ENCODE results near the gene ACD.
"Not testable (repeated sequence)": the region's sequence is repeated elsewhere in the genome, so short reads cannot be mapped to it uniquely, and the experiment has no call there.

ACD gene

DNA sequence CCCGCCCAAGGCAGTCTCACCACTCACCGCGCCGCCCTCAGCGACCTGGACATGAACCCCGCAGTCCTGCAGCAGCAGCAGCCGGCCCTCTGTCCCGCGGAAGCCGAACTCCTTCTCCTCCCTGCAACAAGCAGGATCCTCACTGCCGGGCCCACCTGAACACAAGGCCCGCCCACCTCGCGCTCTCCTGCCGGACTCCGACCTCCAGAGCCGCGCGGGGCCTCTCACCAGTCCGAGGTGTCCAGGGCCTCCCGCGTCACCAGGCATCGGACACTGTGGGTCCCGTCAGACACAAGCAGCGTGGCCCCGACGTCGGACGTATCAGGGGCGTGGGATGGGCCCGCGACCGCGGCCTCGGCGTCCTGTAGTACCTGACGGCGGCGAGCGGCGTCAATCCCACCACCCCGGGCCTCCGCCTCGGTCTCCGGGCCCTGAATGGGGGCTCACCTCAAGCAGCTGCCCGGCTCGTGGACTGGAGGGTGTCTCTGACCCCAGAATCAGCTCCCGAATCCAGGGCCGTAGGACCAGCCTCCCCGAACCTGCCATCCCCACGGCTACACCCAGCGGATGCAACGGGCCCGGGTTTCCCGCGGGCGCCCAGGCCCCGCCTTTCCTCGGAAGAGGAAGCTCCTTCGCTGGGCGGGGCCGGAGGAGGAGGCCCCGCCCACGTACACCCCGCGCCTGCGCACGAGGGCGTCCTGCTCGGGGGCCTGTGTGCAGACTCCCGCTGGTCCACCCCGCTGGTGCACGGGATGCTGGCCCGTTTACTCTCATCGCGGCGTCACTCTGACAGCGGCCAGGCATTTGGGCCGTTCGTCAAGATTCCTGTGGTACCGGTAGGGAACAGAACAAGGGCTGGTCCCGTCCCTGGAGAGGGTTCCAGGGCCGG is at the start of gene ACD:
ACD (minus strand) TSS at position 586 of the 889 bp plus-strand sequence; CDS start at position 546, 40 bp downstream.
- peak; percentile 91 to 92 for DNase-seq (ENCODE audit: low read depth in 2 of 2)

DNA sequence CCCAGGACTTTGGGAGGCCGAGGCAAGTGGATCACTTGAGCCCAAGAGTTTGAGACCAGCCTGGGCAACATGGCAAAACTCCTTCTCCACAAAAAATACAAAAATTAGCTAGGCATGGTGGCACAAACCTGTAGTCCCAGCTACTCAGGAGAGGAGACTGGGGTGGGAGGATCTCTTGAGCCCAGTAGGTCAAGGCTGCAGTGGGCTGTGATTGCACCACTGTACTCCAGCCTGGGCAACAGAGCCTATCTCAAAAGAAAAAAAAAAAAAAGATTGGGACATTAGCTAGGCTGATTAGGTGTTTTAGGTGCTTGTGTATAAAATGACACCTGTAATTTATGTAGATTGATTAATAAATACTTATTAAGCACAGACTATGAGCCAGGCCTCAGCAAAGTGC is 49.0 kb upstream of the ACD start:
- no peak for DNase-seq (ENCODE audit: low read depth in 2 of 2)

DNA sequence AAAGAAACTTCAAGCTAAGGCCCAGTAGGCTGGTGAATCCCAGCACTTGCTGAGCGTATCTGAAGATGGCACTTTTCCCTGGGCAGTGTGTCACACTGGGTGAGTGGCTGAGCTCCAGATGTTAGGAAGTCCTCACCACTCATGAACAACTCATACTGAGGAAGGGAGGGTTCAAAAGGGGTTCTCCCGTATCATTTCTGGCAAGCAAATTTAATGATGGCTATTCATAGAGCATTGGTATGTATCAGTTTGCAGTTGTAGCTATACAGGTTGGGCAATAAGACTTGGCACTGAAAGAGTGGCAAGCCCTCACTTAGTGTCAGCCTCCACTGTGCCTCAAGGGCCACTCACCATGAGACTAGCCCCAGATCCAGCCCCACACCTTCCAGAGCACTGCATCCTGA is 48.3 kb upstream of the ACD start:
- no peak for DNase-seq (ENCODE audit: low read depth in 2 of 2)

DNA sequence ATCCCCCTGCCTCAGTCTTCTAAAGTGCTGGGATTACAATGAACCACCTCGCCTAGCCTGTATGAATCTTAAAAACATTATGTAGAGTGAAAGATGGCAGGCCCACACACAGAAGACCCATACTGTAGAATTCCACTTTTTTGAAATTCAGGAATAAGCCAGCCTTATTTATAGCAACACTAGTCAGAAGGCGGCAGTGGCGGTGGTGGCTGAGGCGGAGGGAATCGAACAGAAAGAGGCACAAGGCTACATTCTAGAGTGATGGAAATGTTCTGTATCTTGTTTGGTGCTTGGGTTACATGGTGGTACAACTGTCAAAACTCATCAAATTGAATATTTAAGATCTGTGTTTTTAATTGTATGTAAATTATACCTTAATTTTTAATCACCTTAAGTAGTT is 47.7 kb upstream of the ACD start:
- DNase-seq (ENCODE audit: low read depth in 2 of 2): no peak

DNA sequence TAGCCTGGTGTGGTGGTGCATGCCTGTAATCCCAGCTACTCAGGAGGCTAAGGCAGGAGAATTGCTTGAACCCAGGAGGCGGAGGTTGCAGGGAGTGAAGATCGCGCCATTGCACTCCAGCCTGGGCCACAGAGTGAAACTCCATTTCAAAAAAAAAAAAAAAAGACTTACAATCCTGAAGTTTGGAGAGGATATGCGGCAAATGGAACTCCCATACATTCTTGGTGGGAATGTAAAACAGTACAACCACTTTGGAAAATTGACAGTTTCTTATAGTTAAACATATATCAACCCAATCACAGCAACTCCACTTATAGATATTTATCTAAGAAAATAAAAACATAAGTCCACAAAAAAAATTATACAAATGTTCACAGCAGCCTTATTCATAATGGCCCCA is 47.1 kb upstream of the ACD start:
- DNase-seq (ENCODE audit: low read depth in 2 of 2): no peak

DNA sequence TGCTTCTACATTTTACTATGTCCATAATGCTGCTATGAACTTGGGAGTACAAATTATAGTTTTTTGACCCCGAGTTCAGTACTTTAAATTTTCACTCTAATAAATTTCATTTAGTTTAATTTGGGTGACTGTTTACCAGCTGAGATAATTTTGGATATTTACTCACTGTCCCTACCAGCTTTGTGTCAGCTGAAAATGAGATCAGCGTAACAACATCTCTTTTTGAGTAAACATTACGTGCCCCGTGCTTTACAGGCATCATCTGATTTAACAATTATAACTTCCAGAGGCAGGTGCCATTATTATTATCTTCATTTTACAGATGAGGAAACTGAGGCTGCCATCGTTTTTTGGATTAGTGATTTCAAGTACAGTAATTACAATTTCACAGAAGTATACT is 44.0 kb upstream of the ACD start:
- DNase-seq (ENCODE audit: low read depth in 2 of 2): no peak

DNA sequence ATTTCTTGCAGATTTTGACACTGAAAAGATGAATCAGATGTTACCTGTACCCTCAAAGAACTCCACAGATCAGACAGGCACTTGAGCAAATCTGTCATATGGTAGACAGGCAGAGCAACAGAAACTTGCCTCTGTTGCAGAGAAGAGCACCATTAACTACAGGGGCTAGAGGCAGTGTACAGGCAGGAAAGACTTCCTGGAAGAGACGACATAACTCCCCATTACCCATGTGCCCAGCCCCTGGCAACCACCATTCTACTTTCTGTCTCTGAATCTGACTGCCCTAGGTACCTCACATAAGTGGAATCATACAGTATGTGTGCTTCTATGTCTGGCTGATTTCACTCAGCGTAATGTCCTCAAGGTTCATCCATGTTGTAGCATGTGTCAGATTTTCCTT is 43.6 kb upstream of the ACD start:
- no peak for DNase-seq (ENCODE audit: low read depth in 2 of 2)

DNA sequence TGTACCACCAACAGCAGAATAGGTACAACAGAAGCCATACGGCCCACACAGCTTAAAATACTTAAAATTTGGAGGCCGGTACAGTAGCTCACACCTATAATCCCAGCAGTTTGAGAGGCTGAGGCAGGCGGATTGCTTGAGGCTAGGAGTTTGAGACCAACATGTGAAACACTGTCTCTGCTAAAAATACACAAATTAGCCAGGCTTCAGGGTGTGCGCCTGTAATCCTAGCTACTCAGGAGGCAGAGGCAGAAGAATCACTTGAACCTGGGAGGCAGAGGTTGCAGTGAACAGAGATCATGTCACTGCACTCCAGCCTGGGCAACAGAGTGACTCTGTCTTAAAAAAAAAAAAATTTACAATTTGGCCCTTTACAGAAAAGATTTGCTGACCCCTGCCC is 42.1 kb upstream of the ACD start:
- no peak for DNase-seq (ENCODE audit: low read depth in 2 of 2)

DNA sequence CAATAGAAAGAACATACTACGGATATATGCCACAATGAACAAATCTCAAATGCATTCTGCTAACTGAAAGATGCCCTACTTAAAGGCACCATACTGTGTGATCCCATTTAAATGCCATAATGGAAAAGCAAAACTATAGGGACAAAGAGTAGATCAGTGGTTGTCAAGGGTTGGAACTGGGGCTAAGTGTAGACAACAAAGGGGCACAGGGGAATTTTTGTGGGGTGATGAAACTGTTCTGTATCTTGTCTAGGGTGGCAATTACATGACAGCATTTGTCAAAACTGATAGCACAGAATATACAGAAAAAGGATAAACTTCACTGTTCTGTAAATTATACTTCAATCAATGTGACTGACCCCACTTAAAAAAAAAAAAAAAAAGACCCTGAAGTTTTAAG is 41.4 kb upstream of the ACD start:
- no peak for DNase-seq (ENCODE audit: low read depth in 2 of 2)

DNA sequence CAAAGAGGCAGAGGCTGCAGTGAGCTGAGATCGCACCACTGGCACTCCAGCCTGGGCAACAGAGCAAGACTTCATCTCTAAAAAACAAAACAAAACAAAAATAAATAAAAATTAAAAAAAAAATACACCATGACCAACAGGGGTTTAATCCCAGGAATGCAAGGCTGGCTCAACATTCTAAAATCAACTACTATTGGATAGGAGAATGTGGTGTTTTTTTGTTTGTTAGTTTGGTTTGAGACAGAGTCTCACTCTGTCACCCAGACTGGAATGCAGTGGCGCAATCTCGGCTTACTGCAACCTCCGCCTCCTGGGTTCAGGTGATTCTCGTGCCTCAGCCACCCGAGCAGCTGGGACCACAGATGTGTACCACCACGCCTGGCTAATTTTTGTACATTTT is 39.2 kb upstream of the ACD start:
- DNase-seq (ENCODE audit: low read depth in 2 of 2): no peak

DNA sequence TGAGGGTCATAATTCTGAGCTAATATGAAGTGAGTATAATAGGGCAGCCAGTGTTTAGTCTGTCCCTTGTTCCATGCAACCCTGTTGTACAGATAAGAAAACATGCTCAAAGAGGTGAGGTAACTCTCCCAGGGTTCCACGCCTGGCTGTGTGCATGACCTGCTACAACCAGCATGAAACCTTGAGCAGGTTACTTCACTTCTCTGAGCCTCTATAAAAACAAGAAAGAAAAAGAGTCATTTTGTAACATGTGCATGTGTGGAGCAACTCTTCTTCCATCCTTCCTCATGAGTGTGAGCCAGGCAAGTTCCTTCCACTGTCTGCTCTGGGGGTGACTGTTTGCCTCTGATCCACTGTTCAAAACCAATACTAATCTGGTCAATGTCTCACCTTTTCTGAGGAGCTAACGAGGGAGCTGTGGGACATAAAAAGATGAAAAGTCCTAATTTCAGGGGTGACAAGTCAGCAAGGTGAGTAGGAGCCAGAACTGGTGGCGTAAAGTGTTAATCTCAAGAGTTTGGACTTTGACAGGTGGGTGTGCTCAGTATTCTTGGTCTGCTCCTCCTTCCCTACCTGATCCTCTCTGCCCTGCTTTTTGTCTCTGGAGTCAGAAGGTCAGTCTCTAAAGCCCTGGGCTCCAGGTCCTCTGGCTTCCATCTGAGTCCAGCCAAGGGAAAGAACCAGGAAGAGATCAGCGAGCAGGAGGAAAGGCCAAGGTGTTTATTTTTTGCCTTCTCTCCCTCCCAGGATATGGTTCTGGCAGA is 37.5 kb upstream of the ACD start:
- DNase-seq (ENCODE audit: low read depth in 2 of 2): no peak

DNA sequence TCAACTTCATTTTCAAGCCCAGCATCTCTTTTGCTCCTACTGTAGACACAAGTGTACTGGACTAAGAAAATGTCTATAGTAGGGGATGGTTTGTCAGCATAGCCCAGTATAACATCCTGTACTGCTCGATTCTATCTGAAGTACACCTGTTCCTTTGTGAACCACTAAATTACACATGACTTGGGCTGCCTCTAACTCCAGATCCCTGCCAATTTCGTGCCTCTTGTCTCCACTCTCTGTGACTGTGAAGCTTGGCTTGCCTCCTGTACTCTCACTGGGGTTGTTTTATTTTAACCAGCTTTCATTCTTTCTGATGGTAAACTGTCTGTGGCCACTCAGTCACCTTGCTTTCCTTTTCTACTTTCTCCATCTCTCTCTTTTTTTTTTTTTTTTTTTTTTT is 34.6 kb upstream of the ACD start:
- no peak for DNase-seq (ENCODE audit: low read depth in 2 of 2)

DNA sequence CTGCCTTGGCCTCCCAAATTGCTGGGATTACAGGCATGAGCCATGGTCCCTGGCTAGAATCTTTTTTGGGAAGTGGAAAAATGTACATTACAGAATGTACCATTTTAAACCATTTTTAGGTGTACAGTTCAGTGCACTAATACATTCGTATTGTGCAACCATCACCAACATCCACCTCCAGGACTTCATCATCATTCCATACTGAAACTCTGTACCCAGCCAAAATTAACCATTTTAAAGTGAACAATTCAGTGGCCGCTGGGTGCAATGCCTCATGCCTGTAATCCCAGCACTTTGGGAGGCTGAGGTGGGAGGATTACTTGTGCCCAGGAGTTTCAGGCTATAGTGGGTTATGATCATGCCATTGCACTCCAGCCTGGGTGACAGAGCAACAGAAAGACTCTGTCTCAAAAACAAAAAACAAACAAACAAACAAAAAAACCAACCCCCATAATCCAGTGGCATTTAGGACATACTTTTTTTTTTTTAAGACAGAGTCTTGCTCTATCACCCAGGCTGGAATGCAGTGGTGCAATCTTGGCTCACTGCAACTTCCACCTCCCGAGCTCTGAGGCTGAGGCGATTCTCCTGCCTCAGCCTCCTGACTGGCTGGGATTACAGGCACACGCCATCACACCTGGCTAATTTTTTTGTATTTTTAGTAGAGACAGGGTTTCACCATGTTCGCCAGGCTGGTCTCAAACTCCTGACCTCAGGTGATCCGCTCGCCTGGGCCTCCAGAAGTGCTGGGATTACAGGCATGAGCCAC is 33.6 kb upstream of the ACD start:
- DNase-seq (ENCODE audit: low read depth in 2 of 2): not testable (repeated sequence)

DNA sequence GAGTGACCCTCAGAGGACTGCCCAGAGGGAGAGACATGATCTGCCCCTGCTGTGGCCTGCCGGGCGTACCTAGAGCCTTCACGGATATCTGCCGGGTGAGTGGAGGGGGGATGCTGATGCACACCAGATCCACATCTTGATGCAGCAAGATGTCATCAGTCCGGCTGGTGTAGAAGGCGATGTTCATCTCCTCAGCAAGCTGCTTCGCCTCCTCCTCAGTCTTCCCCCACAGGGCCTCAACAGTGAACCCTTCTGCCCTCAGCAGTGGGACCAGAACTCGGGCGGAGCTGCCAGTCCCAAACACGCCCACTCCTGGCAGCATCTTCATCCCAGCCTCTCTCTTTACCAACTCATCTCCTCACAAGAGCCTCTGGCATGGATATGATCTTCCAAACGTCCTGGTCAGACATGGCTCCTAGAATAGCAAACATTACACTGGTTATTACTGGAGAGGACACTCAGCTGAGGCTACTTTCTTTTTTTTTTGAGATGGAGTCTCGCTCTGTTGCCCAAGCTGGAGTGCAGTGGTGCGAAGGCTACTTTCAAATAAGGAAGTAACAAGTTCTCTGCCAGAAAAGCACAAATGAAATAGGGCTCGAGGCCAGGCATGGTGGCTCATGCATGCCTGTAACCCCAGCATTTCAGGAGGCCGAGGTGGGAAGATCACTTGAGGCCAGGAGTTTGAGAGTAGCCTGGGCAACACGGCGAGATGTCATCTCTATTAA is 25.5 kb upstream of the ACD start:
- DNase-seq (ENCODE audit: low read depth in 2 of 2): no peak

DNA sequence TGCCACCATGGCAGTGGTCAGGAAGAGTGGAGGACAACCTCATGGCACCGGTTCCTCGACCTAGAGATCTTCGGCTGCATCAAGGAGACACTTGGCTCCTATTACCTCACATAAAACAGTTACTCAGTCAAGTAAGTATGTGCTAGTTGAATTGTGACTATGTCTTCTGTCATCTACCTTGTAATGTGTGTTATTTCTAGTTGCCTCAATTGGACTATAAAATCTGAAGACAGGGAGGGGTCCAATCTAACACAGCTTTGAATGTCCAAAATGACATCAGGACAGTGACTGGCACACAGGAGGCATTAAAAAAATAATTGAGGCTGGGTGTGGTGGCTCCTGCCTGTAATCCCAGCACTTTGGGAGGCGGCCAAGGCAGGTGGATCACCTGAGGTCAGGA is 23.7 kb upstream of the ACD start:
- no peak for DNase-seq (ENCODE audit: low read depth in 2 of 2)

DNA sequence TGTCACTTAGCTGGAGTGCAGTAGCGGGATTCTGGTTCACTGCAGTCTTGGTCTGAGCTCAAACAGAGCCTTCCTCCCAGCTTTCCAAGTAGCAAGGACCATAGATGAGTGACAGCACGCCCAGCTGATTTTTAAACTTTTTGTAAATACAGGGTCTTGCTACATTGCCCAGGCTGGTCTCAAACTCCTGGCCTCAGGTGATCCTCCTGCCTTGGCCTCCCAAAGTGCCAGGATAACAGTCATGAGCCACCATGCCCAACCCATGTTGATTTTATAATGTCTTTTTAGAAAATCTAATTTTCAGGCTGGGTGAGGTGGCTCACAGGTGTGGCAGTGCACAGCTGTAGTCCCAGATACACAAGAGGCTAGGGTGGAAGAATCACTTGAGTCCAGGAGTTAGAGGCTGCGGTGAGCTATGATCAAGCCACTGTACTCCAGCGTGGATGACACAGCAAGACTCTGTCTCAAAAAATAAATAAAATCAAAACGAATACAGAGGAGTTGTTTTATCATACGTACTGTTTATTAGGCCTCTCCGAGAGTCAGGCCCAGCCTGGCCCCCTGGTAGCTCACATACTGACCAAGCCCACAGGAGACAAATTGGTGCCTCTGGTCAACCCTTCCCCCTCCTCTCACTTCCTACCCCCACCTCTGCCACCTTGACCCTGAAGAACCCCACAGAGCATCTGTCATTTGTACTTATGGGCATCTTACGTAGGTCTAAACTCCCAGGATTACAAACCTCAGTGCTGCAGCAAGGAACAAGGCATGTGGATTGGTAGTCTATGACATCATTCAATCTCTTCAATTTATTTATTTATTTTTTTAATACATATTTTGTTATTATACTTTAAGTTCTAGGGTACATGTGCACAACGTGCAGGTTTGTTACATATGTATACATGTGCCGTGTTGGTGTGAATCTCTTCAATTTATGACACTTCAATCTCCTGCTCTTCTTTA is 20.2 kb upstream of the ACD start:
- DNase-seq (ENCODE audit: low read depth in 2 of 2): no peak

DNA sequence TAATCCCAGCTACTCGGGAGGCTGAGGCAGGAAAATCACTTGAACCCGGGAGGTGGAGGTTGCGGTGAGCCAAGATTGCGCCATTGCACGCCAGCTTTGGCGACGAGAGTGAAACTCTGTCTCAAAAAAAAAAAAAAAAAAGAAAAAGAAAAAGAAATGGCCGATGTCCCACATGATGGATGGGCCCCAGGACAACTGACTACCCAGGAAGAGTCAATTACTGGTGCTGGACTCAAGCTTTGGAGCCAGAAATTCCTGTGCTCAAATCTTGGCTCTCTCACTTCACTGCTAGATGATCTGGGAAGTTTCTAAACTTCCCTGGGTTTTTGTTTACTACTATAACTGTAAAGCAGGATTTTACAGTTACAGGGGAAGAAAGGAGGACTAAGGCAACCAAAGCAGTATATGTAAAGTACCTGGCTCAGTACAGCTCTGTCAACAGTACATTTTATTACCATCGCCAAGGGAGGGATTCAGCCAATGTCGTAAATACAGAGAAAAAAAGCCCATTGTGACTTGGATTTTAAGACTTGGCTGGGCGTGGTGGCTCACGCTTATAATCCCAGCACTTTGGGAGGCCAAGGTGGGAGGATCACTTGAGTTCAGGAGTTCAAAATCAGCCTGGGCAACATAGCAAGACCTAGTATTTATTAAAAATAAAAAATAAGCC is 18.4 kb upstream of the ACD start:
- DNase-seq (ENCODE audit: low read depth in 2 of 2): no peak

DNA sequence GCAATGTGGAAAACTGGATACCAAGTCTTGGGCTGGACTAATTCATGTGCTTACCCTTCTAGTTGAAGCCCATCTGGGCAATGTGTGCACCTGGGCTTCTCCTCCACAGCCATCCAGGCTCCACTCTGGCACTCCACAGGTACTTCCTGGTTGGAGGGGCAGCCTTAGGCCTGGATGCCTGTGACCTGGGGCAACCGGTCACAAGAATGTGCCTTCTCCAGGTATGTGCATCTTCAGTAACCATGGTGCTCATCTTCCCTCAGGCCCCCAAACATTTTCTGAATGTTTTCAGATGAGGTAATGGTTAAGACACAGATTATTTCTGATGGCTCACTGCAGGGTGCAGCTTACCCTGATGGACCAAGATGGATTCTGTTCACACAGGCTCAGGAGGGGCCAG is 17.7 kb upstream of the ACD start:
- DNase-seq (ENCODE audit: low read depth in 2 of 2): no peak

DNA sequence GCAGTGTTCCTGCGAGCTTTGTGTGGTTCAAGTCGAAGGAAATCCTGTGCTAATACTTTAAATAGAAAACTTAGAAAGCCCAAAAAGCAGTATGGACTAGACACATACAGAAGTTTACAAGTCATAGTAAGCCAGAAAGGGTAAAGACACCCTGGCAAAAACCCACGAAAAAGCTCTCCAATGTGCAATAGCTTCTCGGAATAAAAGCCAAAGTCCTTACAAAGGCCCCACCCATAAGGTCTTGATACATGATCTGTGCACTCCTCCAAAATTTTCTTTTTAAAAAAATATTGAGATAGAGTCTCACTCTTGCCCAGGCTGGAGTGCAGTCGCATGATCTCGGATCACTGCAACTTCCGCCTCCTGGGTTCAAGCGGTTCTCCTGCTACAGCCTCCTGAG is 16.9 kb upstream of the ACD start:
- DNase-seq (ENCODE audit: low read depth in 2 of 2): no peak

DNA sequence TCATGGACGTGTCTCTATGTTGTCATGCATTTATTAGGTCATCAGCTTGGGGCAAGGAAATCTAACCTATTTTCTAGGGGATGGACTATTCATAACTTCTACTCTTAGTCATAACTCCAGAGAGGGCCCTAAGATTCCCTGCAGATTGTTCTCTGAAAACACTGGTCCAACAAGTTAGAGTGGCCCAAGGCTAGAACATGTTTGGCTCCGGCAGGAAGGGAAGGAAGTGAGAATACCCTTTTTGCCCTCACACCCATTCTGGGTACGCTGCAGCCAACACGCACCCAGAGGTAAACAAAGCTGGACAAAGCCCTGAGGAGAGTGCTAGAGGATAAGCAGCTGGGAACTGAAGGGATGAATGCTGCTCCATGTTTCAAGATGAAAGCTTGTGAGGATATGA is 16.5 kb upstream of the ACD start:
- DNase-seq (ENCODE audit: low read depth in 2 of 2): no peak

Data from stimulated activated CD4-positive, alpha-beta T cell treated with anti-CD3 and anti-CD28 coated beads, Interleukin-4, amount 100 ng/mL, for 48 hours (primary cell).